HepG2 (cell line): ENCODE data around the gene MMP25. TPM values are rescaled to one million over a fixed set of nuclear protein-coding genes. Genes with fewer than 3 reads are reported as not detected.
A peak's percentile ranks its signal among the peaks of the same experiment; 100 is the strongest.

Source experiments
- BHLHE40 ChIP-seq: IDR thresholded peaks from 2 replicates; pipeline ENCODE4 v1.6.1; 2011; ENCODE audit warnings: low read length, improper control_type of control experiment
- HNRNPLL ChIP-seq: fragments of 200-400 bp; formaldehyde crosslinking; IDR thresholded peaks from 2 replicates; pipeline ENCODE4 v1.6.1; 2017; ENCODE audit warnings: mild to moderate bottlenecking, low read depth, low read length; ENCODE audit not compliant: poor library complexity, severe bottlenecking
- LRRFIP1 ChIP-seq: sonication (generic); formaldehyde crosslinking; conservative IDR thresholded peaks from 2 replicates; pipeline ENCODE4 v1.4.0; 2020; ENCODE audit warnings: missing genetic modification reagents
- PATZ1 ChIP-seq: sonication (generic); formaldehyde crosslinking; IDR thresholded peaks from 2 replicates; pipeline ENCODE4 v1.4.0; 2020; ENCODE audit warnings: missing genetic modification reagents
- SIX4 ChIP-seq: sonication (generic); formaldehyde crosslinking; IDR thresholded peaks from 2 replicates; pipeline ENCODE4 v1.4.0; 2020; ENCODE audit warnings: missing genetic modification reagents
- SOX6 ChIP-seq, 2 experiments: fragments of 450-650 bp in 1 of 2; sonication (generic) in 1 of 2; formaldehyde crosslinking in 1 of 2; IDR thresholded peaks; 2 replicates each; pipeline versions ENCODE4 v1.4.0 to v1.6.1; 2017 to 2020; ENCODE audit warnings: antibody characterized with exemption in 1 of 2, mild to moderate bottlenecking in 1 of 2, missing genetic modification reagents in 1 of 2
- THYN1 ChIP-seq: sonication (generic); formaldehyde crosslinking; IDR thresholded peaks from 2 replicates; pipeline ENCODE4 v1.8.1; 2023; ENCODE audit warnings: low read depth, mild to moderate bottlenecking, moderate library complexity, missing genetic modification reagents, borderline replicate concordance
- ZBTB38 ChIP-seq: sonication (generic); formaldehyde crosslinking; IDR thresholded peaks from 2 replicates; pipeline ENCODE4 v1.5.1; 2020; ENCODE audit warnings: mild to moderate bottlenecking, missing genetic modification reagents
- ZBTB7B ChIP-seq: sonication (generic); formaldehyde crosslinking; IDR thresholded peaks from 2 replicates; pipeline ENCODE4 v1.4.0; 2020; ENCODE audit warnings: missing genetic modification reagents
- ZC3H13 ChIP-seq: sonication (generic); formaldehyde crosslinking; IDR thresholded peaks from 2 replicates; pipeline ENCODE4 v1.8.1; 2023; ENCODE audit warnings: mild to moderate bottlenecking, missing genetic modification reagents, moderate library complexity
- ZNF253 ChIP-seq: sonication (generic); formaldehyde crosslinking; IDR thresholded peaks from 2 replicates; pipeline ENCODE4 v1.8.0; 2022; ENCODE audit warnings: mild to moderate bottlenecking, missing genetic modification reagents, borderline replicate concordance
- ZNF263 ChIP-seq: sonication (generic); formaldehyde crosslinking; IDR thresholded peaks from 2 replicates; pipeline ENCODE4 v1.4.0; 2020; ENCODE audit warnings: missing genetic modification reagents
- ZNF343 ChIP-seq: sonication (generic); formaldehyde crosslinking; IDR thresholded peaks from 2 replicates; pipeline ENCODE4 v1.4.0; 2020; ENCODE audit warnings: mild to moderate bottlenecking, missing genetic modification reagents
- ZNF547 ChIP-seq: sonication (generic); formaldehyde crosslinking; IDR thresholded peaks from 2 replicates; pipeline ENCODE4 v1.5.1; 2020; ENCODE audit warnings: mild to moderate bottlenecking, missing genetic modification reagents
- ZNF687 ChIP-seq: sonication (generic); formaldehyde crosslinking; IDR thresholded peaks from 2 replicates; pipeline ENCODE4 v1.5.1; 2020; ENCODE audit warnings: mild to moderate bottlenecking, missing genetic modification reagents, moderate library complexity
- ZSCAN20 ChIP-seq: sonication (generic); formaldehyde crosslinking; IDR thresholded peaks from 2 replicates; pipeline ENCODE4 v1.4.0; 2020; ENCODE audit warnings: missing genetic modification reagents, mild to moderate bottlenecking, borderline replicate concordance
- polyA plus RNA-seq, 8 experiments: library from polyadenylated mRNA; depleted of rRNA in 3 of 8; stranded (reverse) in 7 of 8; unstranded in 1 of 8; fragments of >200 nt; fragmentation: Illumina TruSeq in 4 of 8; extraction: Trizol in 4 of 8; gene quantifications; 2 replicates each; pipeline versions ENCODE4 v1.2.1 to v1.2.3, GENCODE V29; 2011 to 2016; ENCODE audit warnings: low read depth in 4 of 8, missing spikeins in 1 of 8, mixed read lengths in 1 of 8; ENCODE audit not compliant: insufficient read depth in 1 of 8
- total RNA-seq, 5 experiments: library from RNA; depleted of rRNA; stranded (reverse); fragments of >200 nt; fragmentation: Illumina TruSeq; extraction: Trizol; gene quantifications; 2 replicates each; pipeline ENCODE4 v1.2.3, GENCODE V29; 2016; ENCODE audit warnings: low read depth in 1 of 5

Gene MMP25
- total and polyA plus RNA-seq, 2 of the 13 experiments (the other 11 are each of a cell fraction or from before 2014, with no cell fraction given): 0.04 to 0.08 TPM

- TF ChIP-seq ZSCAN20 (CRISPR knock-in tag) (no peak), ZNF263 (peak; percentile 89), HNRNPLL (peak; percentile 11), LRRFIP1 (no peak), ZC3H13 (peak; percentile 26; the same call in 1 of the 2 replicates), ZNF253 (no peak), THYN1 (no peak), PATZ1 (CRISPR knock-in tag) (peak; percentile 45; the same call in 1 of the 2 replicates), SIX4 (CRISPR knock-in tag) (no peak), BHLHE40 (peak; percentile 81), ZNF547 (CRISPR knock-in tag) (0 out of 2 replicates have a peak, but pooled peaks have one; percentile 48), ZNF687 (CRISPR knock-in tag) (peak; percentile 60), ZBTB38 (CRISPR knock-in tag) (peak; percentile 41; the same call in 1 of the 2 replicates), ZNF343 (CRISPR knock-in tag) (no peak), SOX6 (IDR thresholded peaks at IDR 0.05) (no peak), SOX6 (CRISPR knock-in tag; IDR thresholded peaks at IDR 0.05) (0 out of 2 replicates have a peak, but pooled peaks have one; percentile 13), ZBTB7B (CRISPR knock-in tag) (peak; percentile 34; the same call in 1 of the 2 replicates)
Measured at GRCh38 chr16:3013491-3013951, 32.8 kb upstream of the MMP25 start (continued).
